ENCODE measurements around the gene PHEX.
"Not testable (repeated sequence)": the region's sequence is repeated elsewhere in the genome, so short reads cannot be mapped to it uniquely, and the experiment has no call there.

PHEX gene

GRCh38 chrX:22268706-22269105, 236.6 kb downstream of the PHEX start:
- DNase-seq, result no peak

GRCh38 chrX:22272613-22273012, 240.5 kb downstream of the PHEX start, which contains the start of gene CBLL2:
CBLL2 (plus strand) TSS chrX:22272913; CDS start chrX:22272992, 79 bp downstream.
- no peak for DNase-seq

DNA sequence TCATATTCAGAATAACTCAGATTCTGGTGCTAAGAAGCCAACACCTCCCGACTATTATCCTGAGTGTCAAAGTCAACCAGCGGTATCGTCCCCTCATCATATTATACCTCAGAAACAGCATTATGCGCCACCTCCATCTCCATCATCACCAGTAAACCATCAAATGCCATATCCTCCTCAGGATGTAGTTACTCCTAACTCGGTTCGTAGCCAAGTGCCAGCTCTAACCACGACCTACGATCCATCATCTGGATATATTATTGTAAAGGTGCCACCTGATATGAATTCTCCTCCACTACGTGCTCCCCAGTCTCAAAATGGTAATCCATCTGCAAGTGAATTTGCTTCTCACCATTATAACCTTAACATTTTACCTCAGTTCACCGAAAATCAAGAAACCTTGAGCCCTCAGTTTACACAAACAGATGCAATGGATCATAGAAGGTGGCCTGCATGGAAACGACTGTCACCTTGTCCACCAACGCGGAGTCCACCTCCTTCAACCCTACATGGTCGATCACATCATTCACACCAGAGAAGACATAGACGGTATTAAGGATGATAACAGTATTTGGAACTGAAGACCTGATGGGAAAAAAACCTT, 241.7 kb downstream of the PHEX start:
- DNase-seq, result no peak

- DNase-seq, result no peak
These were observed 244.7 kb downstream of the PHEX start for GRCh38 chrX:22276781-22277180.

DNA sequence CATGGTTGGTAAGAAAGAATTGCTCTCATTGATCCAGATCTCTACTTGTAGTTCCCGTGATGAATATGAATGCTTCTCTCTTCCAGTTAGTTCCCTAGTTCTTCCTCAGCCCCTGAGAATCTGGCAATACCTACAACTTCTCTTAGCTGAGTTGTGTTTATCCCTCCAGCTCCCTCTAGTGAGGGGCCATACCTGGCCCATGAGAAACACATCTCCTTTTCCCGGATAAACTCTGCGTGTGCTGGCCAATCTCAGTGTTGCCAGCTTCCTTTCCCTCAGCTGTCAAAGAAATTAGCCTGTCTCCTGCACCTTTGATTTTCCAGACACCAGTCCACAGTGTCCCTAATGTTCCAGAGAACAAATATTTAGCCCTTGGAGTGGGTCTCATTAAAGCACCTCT, 246.2 kb downstream of the PHEX start:
- no peak for DNase-seq

DNA sequence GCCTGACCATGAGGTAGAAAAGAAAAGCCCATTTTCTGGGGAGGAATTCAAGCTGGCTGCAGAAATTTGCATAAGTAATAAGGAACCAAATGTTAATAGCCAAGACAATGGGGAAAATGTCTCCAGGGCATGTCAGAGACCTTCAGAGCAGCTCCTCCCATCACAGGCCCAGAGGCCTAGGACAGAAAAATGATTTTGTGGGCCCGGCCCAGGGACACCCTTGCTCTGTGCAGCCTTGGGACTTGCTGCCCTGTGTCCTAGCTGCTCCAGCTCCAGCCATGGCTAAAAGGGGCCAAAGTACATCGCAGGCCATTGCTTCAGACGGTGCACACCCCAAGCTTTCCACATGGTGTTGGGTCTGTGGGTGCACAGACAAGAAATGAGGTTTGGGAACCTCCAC, 257.1 kb downstream of the PHEX start:
- not testable (repeated sequence) for DNase-seq

DNA sequence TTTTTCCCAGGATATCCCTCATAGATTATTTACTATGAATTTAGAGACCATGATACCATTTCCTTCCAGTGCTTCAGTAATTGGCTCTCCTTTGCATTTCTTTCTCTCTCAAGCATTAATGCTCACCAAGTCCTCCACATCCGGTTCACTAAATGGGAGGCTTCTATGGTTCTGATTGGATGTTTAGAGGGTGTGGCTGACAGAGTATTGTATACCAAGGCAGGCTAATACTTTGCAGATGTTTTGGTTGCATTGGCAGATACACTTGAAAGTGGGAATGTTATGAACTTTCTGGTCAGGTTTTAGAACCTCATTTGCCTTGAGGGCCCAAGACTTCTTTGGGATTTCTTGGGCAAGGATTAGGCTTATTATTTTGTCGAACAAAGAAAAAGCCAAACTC, 264.7 kb downstream of the PHEX start:
- DNase-seq, result no peak

DNA sequence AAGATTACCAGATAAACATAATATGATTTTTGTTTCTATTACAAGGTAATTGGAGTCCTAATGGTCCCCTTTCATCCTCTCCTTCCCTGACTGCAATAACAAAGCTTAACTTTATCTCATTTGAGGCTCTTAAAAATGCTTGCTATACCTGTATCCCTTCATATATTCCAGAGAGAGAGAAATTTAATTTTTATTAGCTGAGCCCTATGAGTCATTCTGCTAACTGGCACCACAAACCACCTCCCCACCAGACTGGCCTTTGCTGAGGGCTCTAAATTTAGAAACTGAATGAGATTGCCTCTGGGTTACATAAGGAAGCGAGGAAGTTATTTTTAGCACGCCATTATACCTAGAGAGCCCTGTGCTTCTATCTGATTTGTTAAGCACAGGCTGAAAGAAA, 268.0 kb downstream of the PHEX start:
- DNase-seq, result no peak

Measured in stimulated activated naive CD4-positive, alpha-beta T cell treated with Interleukin-2 at 50 U/mL for 16 hours (primary cell).